22Rv1 (cell line): ENCODE measurements around the gene SMIM8.

Experiments
- H3K27ac ChIP-seq: fragments of 450-650 bp; 2 replicates; pipeline ENCODE4 v1.5.1; 2017
- ZFX ChIP-seq: fragments of 450-650 bp; IDR thresholded peaks from 2 replicates; pipeline ENCODE4 v1.6.1; 2017; ENCODE audit warnings: antibody characterized with exemption, borderline replicate concordance
- TF ChIP-seq, protein P1 (sequence below): fragments of 450-650 bp; IDR thresholded peaks from 2 replicates; pipeline ENCODE4 v1.5.1; 2017; ENCODE audit warnings: mild to moderate bottlenecking

The SMIM8 gene

DNA sequence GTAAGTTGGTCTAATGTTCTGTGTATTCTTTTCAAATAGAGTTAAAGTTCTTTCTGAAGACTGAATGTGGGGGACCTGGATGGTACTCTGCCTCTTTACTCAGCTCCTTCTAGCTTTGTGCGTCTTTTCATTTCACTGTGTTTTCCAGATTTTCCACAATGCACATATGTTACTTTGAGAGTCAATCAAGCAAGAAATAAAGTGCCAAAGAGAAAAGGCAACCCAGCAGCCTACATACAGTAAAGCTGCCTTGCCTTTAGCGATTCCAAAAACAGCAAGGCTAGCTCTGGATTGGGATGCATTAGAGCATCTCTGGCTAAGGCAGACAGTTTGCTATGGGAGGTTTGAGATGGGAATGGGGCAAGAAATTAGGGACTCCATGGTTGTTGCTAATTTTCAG lies 27.5 kb downstream of the SMIM8 start:
- TF ChIP-seq, protein P1, sequence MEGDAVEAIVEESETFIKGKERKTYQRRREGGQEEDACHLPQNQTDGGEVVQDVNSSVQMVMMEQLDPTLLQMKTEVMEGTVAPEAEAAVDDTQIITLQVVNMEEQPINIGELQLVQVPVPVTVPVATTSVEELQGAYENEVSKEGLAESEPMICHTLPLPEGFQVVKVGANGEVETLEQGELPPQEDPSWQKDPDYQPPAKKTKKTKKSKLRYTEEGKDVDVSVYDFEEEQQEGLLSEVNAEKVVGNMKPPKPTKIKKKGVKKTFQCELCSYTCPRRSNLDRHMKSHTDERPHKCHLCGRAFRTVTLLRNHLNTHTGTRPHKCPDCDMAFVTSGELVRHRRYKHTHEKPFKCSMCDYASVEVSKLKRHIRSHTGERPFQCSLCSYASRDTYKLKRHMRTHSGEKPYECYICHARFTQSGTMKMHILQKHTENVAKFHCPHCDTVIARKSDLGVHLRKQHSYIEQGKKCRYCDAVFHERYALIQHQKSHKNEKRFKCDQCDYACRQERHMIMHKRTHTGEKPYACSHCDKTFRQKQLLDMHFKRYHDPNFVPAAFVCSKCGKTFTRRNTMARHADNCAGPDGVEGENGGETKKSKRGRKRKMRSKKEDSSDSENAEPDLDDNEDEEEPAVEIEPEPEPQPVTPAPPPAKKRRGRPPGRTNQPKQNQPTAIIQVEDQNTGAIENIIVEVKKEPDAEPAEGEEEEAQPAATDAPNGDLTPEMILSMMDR, result no peak
- no peak for TF ChIP-seq ZFX
- H3K27ac ChIP-seq, result no peak overlapping the region

DNA sequence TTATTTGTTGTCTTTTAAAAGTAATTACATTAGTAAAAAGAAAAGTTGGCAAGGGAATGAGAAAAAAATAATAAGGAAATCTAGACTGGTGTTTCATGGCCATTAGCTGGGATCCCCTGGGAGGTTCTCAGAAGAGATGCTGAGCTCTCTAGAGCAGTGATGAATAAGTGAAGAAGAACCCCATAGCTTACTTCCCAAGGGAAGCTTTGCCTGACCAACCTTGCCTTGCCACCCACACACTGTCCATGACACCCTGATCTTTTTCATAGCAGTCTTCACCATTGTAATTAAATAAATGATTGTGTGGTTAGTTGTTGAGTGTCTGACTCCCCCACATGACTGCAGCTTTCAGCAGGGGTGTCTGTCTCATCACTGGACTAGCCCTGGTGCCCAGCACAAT lies 28.1 kb downstream of the SMIM8 start:
- H3K27ac ChIP-seq, result no peak overlapping the region

DNA sequence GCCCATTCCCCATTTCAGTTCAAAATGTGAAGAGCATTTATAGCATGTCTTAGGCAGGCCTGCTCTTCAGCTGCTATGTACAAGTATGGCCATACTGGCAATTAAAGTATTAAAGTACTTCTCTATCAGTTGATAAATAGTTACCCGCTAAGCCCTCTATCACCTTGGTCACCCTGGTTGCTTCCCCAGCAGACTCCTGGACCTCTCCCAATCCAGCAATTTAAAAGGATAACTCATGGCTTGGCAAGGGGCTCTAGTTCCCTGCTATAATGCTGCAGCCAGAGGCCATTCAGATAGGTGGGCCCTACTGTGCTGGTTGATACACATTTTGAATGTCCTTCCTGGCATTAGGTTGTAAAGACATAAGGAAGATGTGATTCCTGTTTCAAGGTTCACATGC lies 29.2 kb downstream of the SMIM8 start:
- H3K27ac ChIP-seq, result no peak overlapping the region
- TF ChIP-seq, protein P1, result no peak
- TF ChIP-seq ZFX, result no peak

More for the DNA sequence above, 28.1 kb downstream of the SMIM8 start:
- TF ChIP-seq ZFX, result no peak
- TF ChIP-seq, protein P1, result no peak

DNA sequence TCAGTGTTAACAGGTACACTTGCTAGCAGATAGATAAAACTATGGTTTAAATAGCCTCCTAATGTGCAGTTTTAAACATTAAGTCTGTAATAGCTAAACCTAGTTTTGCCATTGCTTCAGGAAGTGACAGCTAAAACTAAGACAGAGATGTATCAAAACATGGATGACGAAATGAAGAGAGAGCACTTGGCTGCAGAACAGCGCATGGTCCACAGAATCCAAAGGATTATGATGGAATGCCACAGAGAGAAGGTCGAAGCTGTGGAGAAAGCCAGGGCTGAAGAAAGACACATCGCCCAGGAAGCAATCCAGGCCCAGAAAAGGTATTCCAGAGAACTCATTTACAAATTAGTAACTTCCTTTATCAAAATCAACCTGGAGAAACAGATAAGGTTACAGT lies 33.8 kb downstream of the SMIM8 start:
- TF ChIP-seq, protein P1, result no peak
- no peak for TF ChIP-seq ZFX
- H3K27ac ChIP-seq, result no peak overlapping the region

DNA sequence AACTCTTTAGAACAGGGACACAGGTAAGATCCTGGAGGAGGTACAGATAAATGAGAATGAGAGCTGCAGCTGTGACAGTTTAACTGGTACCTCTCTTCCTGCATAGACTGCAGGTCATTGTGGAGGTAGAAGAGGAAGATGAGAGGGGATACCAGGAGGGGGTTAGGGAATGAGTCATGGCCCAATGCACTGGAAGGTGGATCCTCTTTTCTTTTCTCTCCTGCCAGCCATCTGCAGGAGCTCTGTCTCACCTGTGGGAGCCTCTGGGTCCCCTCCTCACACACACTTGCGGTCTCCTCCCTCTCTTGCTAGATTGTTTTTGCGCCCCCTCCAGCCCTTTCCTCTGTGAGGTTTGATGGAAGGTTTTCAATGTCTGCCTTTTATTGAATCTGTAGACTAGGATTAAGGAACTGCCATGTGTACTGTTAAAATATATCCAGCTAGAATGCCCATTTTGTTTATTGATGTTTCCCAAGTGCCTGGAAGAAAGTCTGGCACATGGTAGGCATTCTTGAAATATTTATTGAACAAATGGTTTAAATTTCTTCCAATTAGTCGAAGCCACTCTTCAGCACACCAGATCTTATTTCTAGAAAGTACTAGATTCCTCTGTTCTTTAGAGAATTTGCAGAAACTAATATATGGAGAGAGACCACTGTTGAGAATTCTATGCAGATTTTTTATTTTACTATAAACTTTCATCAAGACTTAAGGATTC lies 35.2 kb downstream of the SMIM8 start:
- no peak for TF ChIP-seq ZFX
- TF ChIP-seq, protein P1, result no peak

DNA sequence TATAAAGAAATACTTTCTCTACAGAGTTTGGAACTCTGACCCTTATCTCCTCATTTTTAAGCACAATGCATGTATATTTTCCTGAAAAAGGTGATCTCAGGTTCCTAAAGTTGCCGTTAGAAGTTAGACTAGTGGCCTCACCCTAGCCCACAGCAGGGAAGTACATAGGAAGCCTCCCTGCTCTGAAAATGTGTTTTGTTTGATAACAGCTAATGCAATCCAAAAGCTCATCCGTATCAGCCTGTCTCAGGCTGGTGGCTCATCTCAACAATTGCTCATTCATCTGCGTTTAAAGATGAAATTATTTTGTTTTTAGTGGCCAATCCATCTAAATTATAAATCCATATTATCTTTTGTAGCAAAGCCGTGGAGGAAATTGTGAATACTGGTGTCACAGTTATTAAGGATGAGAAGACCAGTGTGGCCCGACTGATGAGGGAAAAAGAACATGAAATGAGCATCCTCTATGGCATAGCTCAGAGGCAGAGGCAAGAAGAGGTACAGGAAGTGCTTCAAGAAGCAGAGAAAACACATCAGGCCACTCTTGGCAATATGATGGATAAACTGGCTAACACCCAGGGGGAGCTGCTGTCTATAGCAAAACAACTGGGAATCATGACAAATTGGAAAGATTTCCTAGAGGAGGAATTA lies 42.3 kb downstream of the SMIM8 start:
- no peak overlapping the region for H3K27ac ChIP-seq
- TF ChIP-seq, protein P1, result no peak
- no peak for TF ChIP-seq ZFX

More for the DNA sequence above, 35.2 kb downstream of the SMIM8 start:
- H3K27ac ChIP-seq, result no peak overlapping the region
